ENCODE measurements around the gene YIPF7. TPM values are rescaled to one million over a fixed set of nuclear protein-coding genes. Genes with fewer than 3 reads are reported as not detected.

The YIPF7 gene
- total RNA-seq, 2 experiments from 2014 or later = not detected

Other genes starting within 250 kb of the YIPF7 start
- not detected for gene KCTD8, start 202.8 kb downstream of the YIPF7 start, total RNA-seq
- gene GUF1, start 26.8 kb upstream of the YIPF7 start, total RNA-seq = 10 to 100 TPM; 23.6 to 28.5 TPM
- gene GNPDA2, start 74.9 kb upstream of the YIPF7 start, total RNA-seq = 10 to 100 TPM in 1 of 2 experiments, 1 to 10 TPM in 1; 9.9 to 11.4 TPM